Measurements from ENCODE around the gene SLC12A8. TPM values are rescaled to one million over a fixed set of nuclear protein-coding genes. Genes with fewer than 3 reads are reported as not detected.

The SLC12A8 gene
- total and polyA plus RNA-seq, 2 of the 13 experiments (the other 11 are each of a cell fraction or from before 2014, with no cell fraction given): 0.44 to 0.71 TPM

- TF ChIP-seq AHDC1 (CRISPR knock-in tag; IDR thresholded peaks at IDR 0.05; ENCODE audit: borderline replicate concordance) (no peak), ZNF713 (CRISPR knock-in tag; IDR thresholded peaks at IDR 0.05) (no peak), MYC (CRISPR knock-in tag; IDR thresholded peaks at IDR 0.05; ENCODE audit: borderline replicate concordance) (no peak), CBX5 (CRISPR knock-in tag; IDR thresholded peaks at IDR 0.05; ENCODE audit: borderline replicate concordance) (no peak), FOXP1 (IDR thresholded peaks at IDR 0.05) (no peak), FOXP1 (CRISPR knock-in tag; IDR thresholded peaks at IDR 0.05) (no peak), ARHGAP35 (CRISPR knock-in tag; IDR thresholded peaks at IDR 0.05; ENCODE audit: borderline replicate concordance) (no peak), HNRNPK (IDR thresholded peaks at IDR 0.05; ENCODE audit: low read depth, low read length, poor library complexity, severe bottlenecking) (no peak), ZFAT (CRISPR knock-in tag; conservative IDR thresholded peaks at IDR 0.05) (no peak)
- TF ChIP-seq, protein P1, sequence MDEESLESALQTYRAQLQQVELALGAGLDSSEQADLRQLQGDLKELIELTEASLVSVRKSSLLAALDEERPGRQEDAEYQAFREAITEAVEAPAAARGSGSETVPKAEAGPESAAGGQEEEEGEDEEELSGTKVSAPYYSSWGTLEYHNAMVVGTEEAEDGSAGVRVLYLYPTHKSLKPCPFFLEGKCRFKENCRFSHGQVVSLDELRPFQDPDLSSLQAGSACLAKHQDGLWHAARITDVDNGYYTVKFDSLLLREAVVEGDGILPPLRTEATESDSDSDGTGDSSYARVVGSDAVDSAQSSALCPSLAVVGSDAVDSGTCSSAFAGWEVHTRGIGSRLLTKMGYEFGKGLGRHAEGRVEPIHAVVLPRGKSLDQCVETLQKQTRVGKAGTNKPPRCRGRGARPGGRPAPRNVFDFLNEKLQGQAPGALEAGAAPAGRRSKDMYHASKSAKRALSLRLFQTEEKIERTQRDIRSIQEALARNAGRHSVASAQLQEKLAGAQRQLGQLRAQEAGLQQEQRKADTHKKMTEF (CRISPR knock-in tag; IDR thresholded peaks at IDR 0.05): no peak
These were observed 73.2 kb downstream of the SLC12A8 start (continued) for GRCh38 chr3:125139386-125139785.

Data from HepG2 (cell line).